ENCODE results near the gene DNAH1. TPM values are rescaled to one million over a fixed set of nuclear protein-coding genes. Genes with fewer than 3 reads are reported as not detected.

DNAH1 gene
- total RNA-seq, 1 experiment from 2014 or later, result 5.5 TPM

- TF ChIP-seq RAD21 (IDR thresholded peaks at IDR 0.05; ENCODE audit: low read depth) (no peak), SIN3A (IDR thresholded peaks at IDR 0.05; ENCODE audit: low read depth) (no peak), CEBPB (IDR thresholded peaks at IDR 0.05; ENCODE audit: low read depth) (no peak), POLR2AphosphoS5 (IDR thresholded peaks at IDR 0.05; ENCODE audit: low read depth, low read length) (no peak), TCF7L2 (IDR thresholded peaks at IDR 0.05; ENCODE audit: borderline replicate concordance, extremely low read depth, insufficient read depth, insufficient read length) (no peak)
These were observed 77.2 kb downstream of the DNAH1 start (continued) for GRCh38 chr3:52393131-52393807.

GRCh38 chr3:52393959-52394670, 78.0 kb downstream of the DNAH1 start:
- RAD21 ChIA-PET (ENCODE audit: low non-redundant PET in 1 of 2, low total read pairs in 2 of 2, uncharacterized antibody in 2 of 2, unreplicated experiment in 2 of 2), result no interaction called here
- H3K4me2 ChIP-seq (ENCODE audit: low read length), result no peak overlapping the region
- DNase-seq (ENCODE audit: low read depth, low spot score) (no peak), ATAC-seq (no peak)
- no peaks in the 10 kb centered on the region for H4K20me1 ChIP-seq (ENCODE audit: insufficient read depth)
- intact Hi-C loops (cut with micrococcal nuclease), result no loop called here
- no peak overlapping the region for H3K27ac ChIP-seq (ENCODE audit: low read depth, low read length)
- no peaks in the 10 kb centered on the region for H3K9me3 ChIP-seq (ENCODE audit: control insufficient read depth in 1 of 2, insufficient read depth in 1 of 2, low read depth in 1 of 2, low read length in 2 of 2)
- H3K9ac ChIP-seq (ENCODE audit: low read length), result no peak overlapping the region
- CTCF ChIA-PET, result no interaction called here
- no peaks in the 10 kb centered on the region for H3K27me3 ChIP-seq (ENCODE audit: insufficient read depth, low read length)
- H3K4me1 ChIP-seq (ENCODE audit: control insufficient read depth in 1 of 2, insufficient read depth in 2 of 2, low read length in 2 of 2), result no peaks in the 10 kb centered on the region
- H3K4me3 ChIP-seq (replicated peaks in 1 of 2; ENCODE audit: low read depth in 1 of 2, low read length in 2 of 2), result no peak overlapping the region
- H2AFZ ChIP-seq (ENCODE audit: low read depth, low read length, poor library complexity, severe bottlenecking), result no peak overlapping the region
- no peaks in the 10 kb centered on the region for H3K36me3 ChIP-seq (ENCODE audit: control insufficient read depth in 1 of 2, insufficient read depth in 2 of 2, low read length in 2 of 2)
- H3K79me2 ChIP-seq (ENCODE audit: insufficient read depth, low read length), result no peaks in the 10 kb centered on the region
- POLR2A ChIA-PET, result no interaction called here
- no TSS peak for BruUV-seq (replicated peaks)
- TF ChIP-seq REST (IDR thresholded peaks at IDR 0.05; ENCODE audit: low read depth) (no peak), SRF (IDR thresholded peaks at IDR 0.05; ENCODE audit: low read depth) (no peak), EZH2phosphoT487 (IDR thresholded peaks at IDR 0.05; ENCODE audit: borderline replicate concordance) (no peak), ATF3 (IDR thresholded peaks at IDR 0.05) (no peak)
- H3K9me2 ChIP-seq (ENCODE audit: insufficient read depth), result no peaks in the 10 kb centered on the region
